ENCODE results near the gene NOP9. TPM values are rescaled to one million over a fixed set of nuclear protein-coding genes. Genes with fewer than 3 reads are reported as not detected.
"Not testable (repeated sequence)": the region's sequence is repeated elsewhere in the genome, so short reads cannot be mapped to it uniquely, and the experiment has no call there.

The NOP9 gene
- total RNA-seq, 1 donor from 2014 or later: 24.5 TPM

DNA sequence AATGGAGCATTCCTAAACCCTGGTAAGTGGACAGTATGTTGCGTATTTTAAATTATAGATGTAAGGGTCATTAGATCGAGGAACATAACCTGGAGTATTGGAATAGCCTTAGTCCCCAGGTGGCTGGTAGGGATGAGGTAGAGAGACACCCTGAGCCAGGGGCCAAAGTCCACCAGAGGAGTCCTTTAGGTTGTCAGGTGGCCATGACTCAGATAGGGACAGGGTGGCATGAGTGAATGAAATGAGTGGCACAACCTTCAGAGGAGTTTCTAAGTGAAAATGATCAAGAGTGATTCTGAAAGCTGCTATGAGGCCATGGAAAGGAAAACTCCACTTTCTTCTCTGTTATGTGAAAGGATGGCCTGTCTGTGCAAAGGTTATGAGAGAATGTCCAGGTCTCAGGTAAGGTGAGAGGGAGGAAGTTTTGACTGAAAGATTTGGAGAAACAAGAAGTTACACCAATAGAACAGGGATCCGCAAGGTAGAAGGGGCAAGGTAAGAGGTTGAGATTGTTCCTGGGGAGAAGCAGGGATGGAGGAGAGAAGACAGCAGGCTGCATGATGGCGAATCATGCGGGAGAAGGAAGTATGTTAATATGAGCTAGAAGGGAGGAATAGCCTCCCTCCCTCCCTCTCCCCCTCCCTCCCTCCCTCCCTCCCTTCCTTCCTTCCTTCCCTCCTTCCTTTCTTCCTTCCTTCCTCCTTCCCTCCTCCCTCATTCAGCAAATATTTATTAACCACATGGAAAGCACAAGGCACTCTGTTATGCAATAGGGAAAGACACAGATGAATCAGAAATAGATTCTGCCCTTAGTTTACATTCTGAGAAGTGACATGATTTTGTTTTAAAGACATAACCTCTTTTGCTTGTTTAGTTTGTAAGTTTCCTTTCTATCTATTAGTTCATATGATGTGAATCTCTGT lies 54.2 kb downstream of the NOP9 start:
- DNase-seq: no peak

DNA sequence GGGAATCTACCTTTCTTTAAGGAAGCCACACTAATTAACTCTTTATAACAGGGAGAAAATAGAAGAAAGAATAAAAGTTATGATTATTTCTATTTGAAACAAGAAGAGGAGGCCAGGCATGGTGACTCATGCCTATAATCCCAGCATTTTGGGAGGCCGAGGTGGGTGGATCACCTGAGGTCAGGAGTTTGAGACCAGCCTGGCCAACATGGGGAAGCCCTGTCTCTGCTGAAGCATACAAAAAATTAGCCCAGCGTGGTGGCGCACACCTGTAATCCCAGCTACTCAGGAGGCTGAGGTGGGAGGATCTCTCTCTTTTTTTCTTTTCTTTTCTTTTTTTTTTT lies 54.8 kb downstream of the NOP9 start:
- DNase-seq: not testable (repeated sequence)

DNA sequence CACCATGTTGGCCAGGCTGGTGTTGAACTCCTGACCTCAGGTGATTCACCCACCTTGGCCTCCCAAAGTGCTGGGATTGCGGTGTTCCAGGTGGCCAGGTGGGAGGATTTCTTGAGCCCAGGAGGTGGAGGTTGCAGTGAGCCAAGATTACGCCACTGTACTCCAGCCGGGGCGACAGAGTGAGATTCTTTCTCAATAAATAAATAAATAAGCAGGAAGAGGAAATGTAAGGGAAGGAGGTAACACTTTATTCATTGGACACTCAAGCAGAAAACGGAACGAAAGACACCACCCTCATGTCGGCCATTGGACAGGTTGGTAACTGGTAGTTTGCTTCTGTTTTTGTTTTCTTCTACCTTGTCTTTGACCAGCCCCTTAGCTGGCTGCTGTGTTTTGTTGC lies 55.4 kb downstream of the NOP9 start:
- no peak for DNase-seq

DNA sequence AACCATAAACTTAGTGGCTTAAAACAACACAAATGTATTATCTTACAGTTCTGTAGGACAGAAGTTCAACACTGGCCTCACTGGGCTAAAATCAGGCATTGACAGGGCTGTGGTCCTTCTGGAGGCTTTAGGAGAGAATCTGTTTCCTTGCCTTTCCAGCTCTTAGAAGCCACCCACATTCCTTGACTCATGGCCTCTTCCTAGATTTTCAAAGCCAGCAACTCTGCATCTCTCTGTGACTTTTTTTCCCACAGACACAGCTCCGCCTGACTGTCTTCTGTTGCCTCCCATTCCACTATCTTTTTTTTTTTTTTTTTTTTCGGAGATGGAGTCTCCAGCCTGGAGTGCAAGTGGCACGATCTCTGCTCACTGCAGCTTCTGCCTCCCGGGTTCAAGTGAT lies 56.6 kb downstream of the NOP9 start:
- no peak for DNase-seq

Small RNA genes lying within 50 kb of the gene (small RNA-seq; reads per million reads assigned to genes)
- not detected for gene RF00026 (ENCODE audit: low replicate concordance)

Other genes starting within 250 kb of the NOP9 start
- gene CARMIL3, start 247.8 kb upstream of the NOP9 start, total RNA-seq: 0.72 TPM
- gene CPNE6, start 228.3 kb upstream of the NOP9 start, total RNA-seq: not detected
- 2.9 TPM for gene PCK2, start 205.5 kb upstream of the NOP9 start, total RNA-seq
- gene DCAF11, start 185.1 kb upstream of the NOP9 start, total RNA-seq: 80.3 TPM
- gene NRL, start 184.9 kb upstream of the NOP9 start, total RNA-seq: 2.4 TPM
- gene FITM1, start 169.2 kb upstream of the NOP9 start, total RNA-seq: 132 TPM
- gene PSME1, start 163.7 kb upstream of the NOP9 start, total RNA-seq: 73.5 TPM
- 18.1 TPM for gene EMC9, start 158.3 kb upstream of the NOP9 start, total RNA-seq
- gene PSME2, start 153.2 kb upstream of the NOP9 start, total RNA-seq: 35.5 TPM
- gene RNF31, start 152.4 kb upstream of the NOP9 start, total RNA-seq: 38.2 TPM
- 34.6 TPM for gene IRF9, start 138.6 kb upstream of the NOP9 start, total RNA-seq
- gene REC8, start 127.8 kb upstream of the NOP9 start, total RNA-seq: 8.6 TPM
- 30.8 TPM for gene IPO4, start 111.0 kb upstream of the NOP9 start, total RNA-seq
- gene TM9SF1, start 104.4 kb upstream of the NOP9 start, total RNA-seq: 52.9 TPM
- gene TSSK4, start 94.2 kb upstream of the NOP9 start, total RNA-seq: not detected
- gene CHMP4A, start 86.4 kb upstream of the NOP9 start, total RNA-seq: 47.6 TPM
- gene MDP1, start 83.8 kb upstream of the NOP9 start, total RNA-seq: 12.9 TPM
- 77.0 TPM for gene NEDD8, start 67.5 kb upstream of the NOP9 start, total RNA-seq
- gene GMPR2, start 66.9 kb upstream of the NOP9 start, total RNA-seq: 102 TPM
- 33.8 TPM for gene TINF2, start 57.2 kb upstream of the NOP9 start, total RNA-seq
- 29.0 TPM for gene TGM1, start 36.7 kb upstream of the NOP9 start, total RNA-seq
- 16.5 TPM for gene RABGGTA, start 28.3 kb upstream of the NOP9 start, total RNA-seq
- 13.0 TPM for gene DHRS1, start 70 bp upstream of the NOP9 start, total RNA-seq
- 14.6 TPM for gene CIDEB, start 8.1 kb downstream of the NOP9 start, total RNA-seq
- gene LTB4R2, start 10.3 kb downstream of the NOP9 start, total RNA-seq: 19.3 TPM
- 8.8 TPM for gene LTB4R, start 11.7 kb downstream of the NOP9 start, total RNA-seq
- gene ADCY4, start 35.2 kb downstream of the NOP9 start, total RNA-seq: 16.7 TPM
- 5.5 TPM for gene RIPK3, start 40.1 kb downstream of the NOP9 start, total RNA-seq
- 56.6 TPM for gene NFATC4, start 68.3 kb downstream of the NOP9 start, total RNA-seq
- gene NYNRIN, start 99.2 kb downstream of the NOP9 start, total RNA-seq: 35.1 TPM
- 1.3 TPM for gene CBLN3, start 129.8 kb downstream of the NOP9 start, total RNA-seq
- gene KHNYN, start 130.1 kb downstream of the NOP9 start, total RNA-seq: 56.6 TPM
- 20.5 TPM for gene SDR39U1, start 142.9 kb downstream of the NOP9 start, total RNA-seq
- gene CMA1, start 208.4 kb downstream of the NOP9 start, total RNA-seq: not detected